Hepatic stellate cell (primary cell): ENCODE measurements around the gene NLRP1.
A peak's percentile ranks its signal among the peaks of the same experiment; 100 is the strongest.
"Not testable (repeated sequence)": the region's sequence is repeated elsewhere in the genome, so short reads cannot be mapped to it uniquely, and the experiment has no call there.

Experiments used
- DNase-seq: peaks from one replicate; pipeline ENCODE4 v3.0.0; 2011; ENCODE audit warnings: low spot score

NLRP1 gene

GRCh38 chr17:5587438-5588032 lies 3.2 kb upstream of the NLRP1 start:
- DNase-seq, result peak; percentile 69

- no peak for DNase-seq
Observed at GRCh38 chr17:5585836-5586521, 1.7 kb upstream of the NLRP1 start.

DNA sequence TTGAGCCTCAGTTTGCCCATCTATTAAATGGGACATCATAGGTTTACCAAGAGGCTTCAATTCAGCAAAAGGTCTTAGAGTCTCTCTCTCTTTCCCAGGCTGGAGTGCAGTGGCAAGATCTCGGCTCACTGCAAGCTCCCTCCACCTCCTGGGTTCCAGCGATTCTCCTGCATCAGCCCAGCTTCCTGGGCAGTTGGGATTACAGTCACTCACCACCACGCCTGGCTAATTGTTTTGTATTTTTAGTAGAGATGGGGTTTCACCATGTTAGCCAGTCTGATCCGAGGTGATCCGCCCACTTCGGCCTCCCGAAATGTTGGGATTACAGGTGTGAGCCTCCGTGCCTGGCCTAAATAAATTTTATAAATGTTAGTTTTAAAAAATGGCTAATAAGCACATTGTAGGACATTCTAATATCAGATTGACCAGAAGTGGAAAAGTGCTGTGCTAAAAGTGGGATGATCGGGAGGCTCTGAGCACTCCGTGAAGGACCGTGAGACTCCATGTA lies 1.0 kb upstream of the NLRP1 start:
- DNase-seq, result no peak

- no peak for DNase-seq
Observed at GRCh38 chr17:5583426-5584382, 605 bp downstream of the NLRP1 start.

DNA sequence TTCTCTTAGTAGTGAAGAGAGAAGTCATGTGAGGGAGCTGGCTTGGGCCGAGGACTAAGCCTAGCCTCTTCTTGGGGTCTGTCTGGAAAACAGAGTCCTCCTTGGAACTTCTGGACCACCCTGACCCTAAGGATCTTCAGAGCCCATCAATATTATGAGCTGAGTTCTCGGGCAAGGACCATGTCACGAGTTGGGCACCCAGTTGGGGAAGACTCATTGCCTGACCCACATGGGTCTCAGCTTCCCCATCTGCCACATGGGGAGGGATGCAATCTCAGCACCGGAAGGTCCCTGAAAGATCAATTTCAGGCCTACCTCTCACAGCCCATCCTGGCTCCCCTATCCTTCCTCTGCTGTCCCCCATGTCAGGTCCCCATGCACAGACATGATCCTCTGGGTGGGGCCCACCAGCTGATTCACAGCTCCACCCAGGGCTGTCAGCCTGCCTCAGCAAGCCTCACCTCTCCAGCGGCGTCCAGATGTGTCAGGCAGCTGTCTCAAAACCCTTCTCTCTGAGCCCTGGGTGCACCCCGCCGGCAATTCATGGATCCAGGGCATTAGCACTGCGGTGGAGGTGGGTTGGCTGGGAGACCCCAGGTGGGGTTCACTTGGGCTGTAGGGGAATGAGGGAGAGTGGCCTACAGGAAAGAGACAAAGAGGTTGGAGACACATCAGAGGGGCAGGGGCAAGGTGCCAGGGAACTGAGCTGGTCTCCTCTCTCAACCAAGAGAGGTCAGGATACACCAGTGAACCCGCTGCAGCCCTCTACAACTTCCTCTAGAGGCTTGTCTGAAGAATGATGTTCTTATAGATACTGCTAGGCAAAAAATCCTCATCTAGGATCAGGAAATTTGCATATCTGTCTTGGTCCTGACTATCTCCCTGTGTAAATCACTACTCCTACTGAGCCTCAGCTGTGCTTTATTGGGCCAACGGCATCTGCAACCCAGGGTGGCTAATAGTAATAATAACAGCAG lies 1.8 kb downstream of the NLRP1 start:
- no peak for DNase-seq

GRCh38 chr17:5581655-5582054 lies 2.7 kb downstream of the NLRP1 start:
- DNase-seq, result no peak

- DNase-seq, result no peak
Observed at GRCh38 chr17:5580969-5581368, 3.3 kb downstream of the NLRP1 start.

- DNase-seq, result no peak
Observed at GRCh38 chr17:5580367-5580766, 3.9 kb downstream of the NLRP1 start.

DNA sequence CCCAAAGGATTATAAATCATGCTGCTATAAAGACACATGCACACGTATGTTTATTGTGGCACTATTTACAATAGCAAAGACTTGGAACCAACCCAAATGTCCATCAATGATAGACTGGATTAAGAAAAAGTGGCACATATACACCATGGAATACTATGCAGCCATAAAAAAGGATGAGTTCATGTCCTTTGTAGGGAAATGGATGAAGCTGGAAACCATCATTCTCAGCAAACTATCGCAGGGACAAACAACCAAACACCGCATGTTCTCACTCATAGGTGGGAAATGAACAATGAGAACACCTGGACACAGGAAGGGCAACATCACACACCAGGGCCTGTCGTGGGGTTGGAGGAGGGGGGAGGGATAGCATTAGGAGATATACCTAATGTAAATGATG lies 5.5 kb downstream of the NLRP1 start:
- DNase-seq, result not testable (repeated sequence)

DNA sequence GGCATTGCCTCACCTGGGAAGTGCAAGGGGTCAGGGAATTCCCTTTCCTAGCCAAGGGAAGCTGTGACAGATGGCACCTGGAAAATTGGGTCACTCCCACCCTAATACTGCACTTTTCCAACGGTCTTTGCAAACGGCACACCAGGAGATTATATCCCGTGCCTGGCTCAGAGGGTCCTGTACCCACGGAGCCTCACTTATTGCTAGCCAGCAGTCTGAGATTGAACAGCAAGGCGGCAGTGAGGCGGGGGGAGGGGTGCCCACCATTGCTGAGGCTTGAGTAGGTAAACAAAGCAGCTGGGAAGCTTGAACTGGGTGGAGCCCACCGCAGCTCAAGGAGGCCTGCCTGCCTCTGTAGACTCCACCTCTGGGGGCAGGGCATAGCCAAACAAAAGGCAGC lies 11.3 kb downstream of the NLRP1 start:
- not testable (repeated sequence) for DNase-seq

- no peak for DNase-seq
Observed at GRCh38 chr17:5571281-5571680, 13.0 kb downstream of the NLRP1 start.

DNA sequence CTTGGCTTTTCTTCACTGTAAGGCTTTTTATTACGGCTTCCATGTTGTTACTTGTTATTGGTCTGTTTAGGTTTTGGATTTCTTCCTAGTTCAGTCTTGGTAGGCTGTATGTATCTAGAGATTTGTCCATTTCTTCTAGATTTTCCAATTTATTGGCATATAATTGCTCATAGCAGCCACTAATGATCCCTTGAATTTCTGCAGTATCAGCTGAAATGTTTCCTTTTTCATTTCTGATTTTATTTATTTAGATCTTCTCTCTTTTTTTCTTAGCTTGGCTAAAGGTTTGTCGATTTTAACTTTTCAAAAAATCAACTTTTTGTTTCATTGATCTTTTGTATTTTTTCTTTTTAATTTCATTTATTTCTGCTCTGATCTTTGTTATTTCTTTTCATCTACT lies 18.5 kb downstream of the NLRP1 start:
- no peak for DNase-seq

DNA sequence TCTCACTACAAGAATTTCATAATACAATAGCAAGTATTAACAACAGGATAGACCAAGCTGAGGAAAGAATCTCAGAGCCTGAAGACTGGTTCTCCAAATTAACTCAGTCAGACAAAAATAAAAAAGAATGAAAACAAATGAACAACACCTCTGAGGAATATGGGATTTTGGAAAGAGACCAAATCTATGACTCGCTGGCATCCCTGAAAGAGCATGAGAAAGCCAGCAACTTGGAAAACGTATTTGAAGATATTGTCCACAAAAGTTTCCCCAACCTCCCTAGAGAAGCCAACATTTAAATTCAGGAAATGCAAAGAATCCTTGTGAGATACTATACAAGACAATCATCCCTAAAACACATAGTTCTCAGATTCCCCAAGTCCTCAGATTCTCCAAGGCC lies 20.9 kb downstream of the NLRP1 start:
- no peak for DNase-seq

DNA sequence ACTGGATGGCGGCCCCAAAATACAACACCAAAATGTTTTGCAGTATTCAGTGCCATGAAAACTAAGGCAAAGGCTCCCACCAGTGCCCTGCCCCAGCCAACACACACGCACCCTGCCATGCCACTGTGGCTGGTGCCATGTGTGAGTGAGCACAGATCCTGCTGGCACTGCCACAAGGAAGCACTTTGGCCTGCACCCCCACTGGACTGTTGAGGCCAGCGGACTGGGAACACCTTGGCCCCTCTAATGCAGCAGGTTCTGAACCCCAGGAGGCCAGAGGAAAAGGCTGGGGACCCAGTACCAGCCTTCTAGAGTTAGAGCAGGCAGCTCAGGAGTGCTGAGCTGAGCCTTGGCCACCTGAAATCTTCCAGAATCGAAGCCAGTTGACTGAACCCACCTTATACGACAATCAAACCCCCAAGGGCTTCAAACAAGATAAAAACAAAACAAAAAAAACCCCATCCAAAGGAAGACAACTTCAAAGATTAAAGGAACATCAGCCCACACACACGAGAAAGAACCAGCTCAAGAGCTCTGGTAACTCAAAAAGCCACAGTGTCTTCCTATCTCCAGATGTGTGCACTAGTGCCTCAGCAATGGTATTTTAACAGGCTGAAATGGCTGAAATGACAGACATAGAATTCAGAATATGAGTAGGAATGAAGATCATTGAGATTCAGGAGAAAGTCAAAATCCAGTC lies 21.5 kb downstream of the NLRP1 start:
- DNase-seq, result no peak

GRCh38 chr17:5561736-5562571 lies 22.4 kb downstream of the NLRP1 start:
- no peak for DNase-seq

DNA sequence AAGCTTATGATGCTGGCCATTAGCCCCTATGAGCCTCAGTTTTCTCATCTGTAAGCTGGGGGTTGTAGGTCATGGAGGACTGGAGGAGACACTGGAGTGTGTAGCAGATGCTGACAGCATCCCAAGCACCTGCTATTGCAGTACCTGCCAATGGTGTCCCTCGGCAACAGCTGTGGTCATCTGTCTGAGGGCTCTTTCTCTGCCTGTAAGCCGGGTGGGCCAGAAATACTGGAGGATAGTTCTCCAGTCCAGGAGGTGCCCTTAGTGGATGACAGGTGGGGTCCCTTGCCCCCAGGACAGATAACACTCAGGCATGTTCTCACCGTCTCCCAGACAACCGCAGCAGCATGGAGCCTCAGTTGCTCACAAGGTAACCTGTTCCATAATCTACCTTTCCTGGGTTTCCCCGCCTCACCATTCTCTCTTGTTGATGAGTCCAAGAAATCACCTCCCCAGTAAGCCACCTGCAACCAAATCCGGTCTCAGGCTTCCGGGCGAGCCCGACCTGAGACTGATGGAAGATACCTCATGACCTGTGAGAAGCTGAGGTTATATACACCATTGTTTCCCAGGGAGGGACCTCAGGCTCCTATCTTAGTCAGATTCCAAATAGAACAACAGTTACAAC lies 23.8 kb downstream of the NLRP1 start:
- no peak for DNase-seq

GRCh38 chr17:5558815-5559785 lies 25.2 kb downstream of the NLRP1 start:
- DNase-seq, result no peak

- no peak for DNase-seq
Observed at GRCh38 chr17:5557990-5558389, 26.3 kb downstream of the NLRP1 start.
